Chondrocyte (in vitro differentiated cells): ENCODE measurements around the gene KCNQ4. TPM values are rescaled to one million over a fixed set of nuclear protein-coding genes. Genes with fewer than 3 reads are reported as not detected.

ENCODE experiments used
- DNase-seq: peaks from one replicate; pipeline ENCODE4 v3.0.0; 2021; ENCODE audit warnings: mixed read lengths, low spot score
- H3K27ac Mint-ChIP-seq: one replicate; pipeline ENCODE4 v1.8.0; 2021; ENCODE audit warnings: mild to moderate bottlenecking, moderate library complexity, mixed read lengths; ENCODE audit not compliant: unreplicated experiment
- H3K27me3 Mint-ChIP-seq: 2 replicates; pipeline ENCODE4 v1.8.0; 2021; ENCODE audit warnings: low read depth, mixed read lengths
- H3K36me3 Mint-ChIP-seq: 2 replicates; pipeline ENCODE4 v1.8.0; 2021; ENCODE audit warnings: low read depth, mixed read lengths
- H3K4me1 Mint-ChIP-seq: 2 replicates; pipeline ENCODE4 v1.8.0; 2021; ENCODE audit warnings: low read depth, mild to moderate bottlenecking, mixed read lengths
- H3K4me3 Mint-ChIP-seq: one replicate; pipeline ENCODE4 v1.8.0; 2021; ENCODE audit warnings: mild to moderate bottlenecking, moderate library complexity, mixed read lengths; ENCODE audit not compliant: unreplicated experiment
- H3K9me3 Mint-ChIP-seq: 2 replicates; pipeline ENCODE4 v1.8.0; 2021; ENCODE audit warnings: low read depth, mixed read lengths
- long read RNA-seq: library from polyadenylated mRNA; stranded (forward); transcript quantifications from one replicate; pipeline ENCODE4 v2.0.0, GENCODE V29; 2021
- total RNA-seq: library from RNA; stranded (reverse); gene quantifications from 3 replicates; pipeline ENCODE4 v1.2.1, GENCODE V29; 2021
- TF ChIP-seq, protein P1 (sequence below): fragments of 200-600 bp; sonication (generic); IDR thresholded peaks from 2 replicates; pipeline ENCODE4 v1.5.0; 2021; ENCODE audit warnings: antibody characterized with exemption, mild to moderate bottlenecking, moderate library complexity

Gene KCNQ4
- 0.60 to 3.4 TPM (median 3.0 TPM) in 3 replicates for total RNA-seq
- long read RNA-seq, full-length matches to known transcripts: 8 of 11 reads
- long read RNA-seq, partial matches to known transcripts: 1 of 11 reads
- long read RNA-seq, other reads (novel, unspliced or antisense): 2 of 11 reads

DNA sequence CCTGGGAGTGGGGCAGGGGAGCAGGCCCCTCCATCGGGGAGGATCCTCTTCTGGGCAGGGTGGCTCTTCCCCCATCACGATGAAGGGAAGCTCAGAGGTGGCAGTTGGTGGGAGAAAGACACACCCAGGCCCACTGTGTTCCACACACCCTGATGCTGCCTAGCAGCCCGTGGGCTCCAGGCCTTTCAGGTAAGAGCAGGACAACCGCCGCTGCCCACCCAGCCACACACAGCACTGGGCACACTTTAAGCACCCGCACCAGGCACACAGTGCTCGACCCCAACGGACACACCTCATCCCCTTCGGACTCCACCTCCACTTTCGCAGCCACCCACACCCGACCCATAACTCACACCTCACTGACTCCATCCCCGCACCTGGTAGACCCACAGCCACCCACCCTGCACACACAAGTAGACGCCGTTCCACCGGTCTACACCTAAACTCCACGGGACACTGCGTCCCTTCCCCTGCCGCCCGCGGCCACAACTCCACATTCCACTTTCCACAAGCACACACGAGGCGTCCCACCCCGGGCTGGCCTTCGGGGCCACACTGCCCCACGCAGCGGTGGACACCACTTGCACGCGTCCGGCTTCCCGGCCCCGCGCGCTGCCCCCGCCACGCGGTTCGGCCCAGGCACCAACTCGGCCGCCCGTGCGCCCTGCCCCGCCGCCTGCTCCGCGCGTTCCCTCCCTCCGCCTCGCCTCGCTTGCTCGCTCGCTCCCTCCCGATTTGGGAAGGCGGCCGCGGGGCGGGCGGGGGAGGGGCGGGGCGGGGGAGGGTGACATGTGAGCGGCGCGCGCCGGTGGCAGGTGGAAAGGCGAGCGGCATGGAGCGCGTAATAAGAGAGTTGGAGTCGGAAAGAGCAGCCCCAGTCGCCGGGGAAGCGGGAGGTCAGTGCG, at the start of gene KCNQ4:
KCNQ4 (plus strand) TSS at position 787 of the 905 bp plus-strand sequence. CDS start 307 bp downstream, outside the sequence.
- peak within 1 kb of the TSS; percentile 75 for H3K4me3 Mint-ChIP-seq
- no peak within 1 kb of the TSS for H3K27ac Mint-ChIP-seq

DNA sequence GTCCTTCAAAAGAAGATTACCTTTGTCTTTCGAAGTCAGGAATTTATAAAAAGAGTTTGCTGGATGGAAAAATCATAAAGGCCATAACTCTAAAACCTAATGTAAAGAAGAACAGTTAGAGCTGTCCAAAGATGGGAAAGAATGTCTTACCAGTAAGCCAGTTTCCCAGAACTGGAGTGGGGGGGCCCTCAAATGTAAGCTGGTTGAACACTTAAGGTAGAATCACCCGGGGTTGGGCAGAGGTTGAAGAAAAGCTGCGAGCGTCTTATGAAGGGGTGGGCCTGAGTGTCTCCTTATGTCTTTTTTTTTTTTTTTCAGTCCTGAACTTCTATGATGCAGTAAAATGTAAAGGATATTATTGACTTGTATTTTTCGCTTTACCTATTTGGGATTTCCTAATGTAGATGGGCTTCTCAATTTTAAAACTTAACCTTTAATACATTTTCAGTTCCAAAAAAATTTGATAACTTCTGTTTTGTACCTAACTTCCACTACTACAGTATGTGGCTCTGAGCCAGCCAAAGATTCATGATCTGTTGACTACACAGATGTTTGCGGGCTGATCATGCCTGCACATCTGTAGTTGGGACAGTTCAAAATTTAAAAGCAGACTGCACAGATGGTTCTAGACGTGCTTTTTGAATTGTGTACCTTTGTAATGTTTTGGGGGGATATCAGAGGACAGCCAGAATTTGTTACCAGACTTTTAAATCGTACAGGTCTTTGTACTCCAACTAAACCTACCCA, 48.5 kb upstream of the KCNQ4 start:
- peaks cover 4% of the 10 kb centered on the region for H3K9me3 Mint-ChIP-seq
- TF ChIP-seq, protein P1, sequence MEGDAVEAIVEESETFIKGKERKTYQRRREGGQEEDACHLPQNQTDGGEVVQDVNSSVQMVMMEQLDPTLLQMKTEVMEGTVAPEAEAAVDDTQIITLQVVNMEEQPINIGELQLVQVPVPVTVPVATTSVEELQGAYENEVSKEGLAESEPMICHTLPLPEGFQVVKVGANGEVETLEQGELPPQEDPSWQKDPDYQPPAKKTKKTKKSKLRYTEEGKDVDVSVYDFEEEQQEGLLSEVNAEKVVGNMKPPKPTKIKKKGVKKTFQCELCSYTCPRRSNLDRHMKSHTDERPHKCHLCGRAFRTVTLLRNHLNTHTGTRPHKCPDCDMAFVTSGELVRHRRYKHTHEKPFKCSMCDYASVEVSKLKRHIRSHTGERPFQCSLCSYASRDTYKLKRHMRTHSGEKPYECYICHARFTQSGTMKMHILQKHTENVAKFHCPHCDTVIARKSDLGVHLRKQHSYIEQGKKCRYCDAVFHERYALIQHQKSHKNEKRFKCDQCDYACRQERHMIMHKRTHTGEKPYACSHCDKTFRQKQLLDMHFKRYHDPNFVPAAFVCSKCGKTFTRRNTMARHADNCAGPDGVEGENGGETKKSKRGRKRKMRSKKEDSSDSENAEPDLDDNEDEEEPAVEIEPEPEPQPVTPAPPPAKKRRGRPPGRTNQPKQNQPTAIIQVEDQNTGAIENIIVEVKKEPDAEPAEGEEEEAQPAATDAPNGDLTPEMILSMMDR: no peak
- no peak for DNase-seq
- H3K27ac Mint-ChIP-seq: no peak overlapping the region
- no peak overlapping the region for H3K4me3 Mint-ChIP-seq
- no peaks in the 10 kb centered on the region for H3K27me3 Mint-ChIP-seq
- H3K4me1 Mint-ChIP-seq: peaks cover 17% of the 10 kb centered on the region
- peaks cover 11% of the 10 kb centered on the region for H3K36me3 Mint-ChIP-seq

More for the DNA sequence above, at the start of gene KCNQ4:
- peaks cover 23% of the 10 kb centered on the region for H3K4me1 Mint-ChIP-seq
- peak; percentile 76 for DNase-seq
- peaks cover 2% of the 10 kb centered on the region for H3K36me3 Mint-ChIP-seq
- TF ChIP-seq, protein P1: no peak
- peaks cover 3% of the 10 kb centered on the region for H3K27me3 Mint-ChIP-seq
- no peaks in the 10 kb centered on the region for H3K9me3 Mint-ChIP-seq

DNA sequence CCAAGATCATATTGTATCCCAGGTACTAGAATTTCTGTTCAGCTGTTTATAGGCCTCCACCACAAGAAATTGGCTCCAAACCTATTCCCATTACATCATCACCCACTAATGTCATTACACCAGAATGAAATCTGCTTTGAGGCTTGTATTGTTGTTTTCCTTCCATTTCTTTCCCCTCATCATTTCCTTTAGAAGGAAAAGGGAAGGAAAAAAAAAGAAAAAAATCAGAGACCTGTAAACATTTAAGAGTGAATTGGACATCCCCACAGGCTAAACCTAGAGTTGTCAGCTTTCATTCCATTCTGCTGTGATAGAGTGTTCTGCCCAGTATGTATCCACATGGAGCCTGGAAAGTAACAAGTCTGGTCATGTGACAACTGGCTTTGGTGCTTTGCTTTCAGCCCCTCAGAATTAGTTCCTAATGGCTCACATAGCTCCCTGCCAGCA, 47.5 kb upstream of the KCNQ4 start:
- no peaks in the 10 kb centered on the region for H3K27me3 Mint-ChIP-seq
- H3K4me3 Mint-ChIP-seq: no peak overlapping the region
- peaks cover 17% of the 10 kb centered on the region for H3K4me1 Mint-ChIP-seq
- H3K27ac Mint-ChIP-seq: peak overlapping the region; percentile 49
- TF ChIP-seq, protein P1: no peak
- no peak for DNase-seq
- peaks cover 4% of the 10 kb centered on the region for H3K9me3 Mint-ChIP-seq
- H3K36me3 Mint-ChIP-seq: peaks cover 13% of the 10 kb centered on the region

DNA sequence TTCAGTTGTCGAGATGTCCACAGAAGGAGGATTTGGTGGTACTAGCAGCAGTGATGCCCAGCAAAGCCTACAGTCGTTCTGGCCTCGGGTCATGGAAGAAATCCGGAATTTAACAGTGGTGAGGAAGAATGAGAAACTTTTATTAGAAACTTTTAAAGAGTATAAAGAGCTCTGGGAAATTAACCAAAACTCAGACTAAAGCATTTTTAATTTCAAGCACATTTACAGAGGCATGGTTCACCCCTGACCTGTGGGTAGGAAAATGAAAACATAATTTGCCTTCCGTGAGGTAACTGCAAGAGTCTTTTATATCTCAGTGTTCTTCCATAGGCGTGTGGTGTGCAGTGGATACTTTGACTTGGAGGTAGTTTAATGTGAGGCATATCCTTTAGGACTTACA, 44.8 kb upstream of the KCNQ4 start:
- no peak for DNase-seq
- Mint-ChIP-seq H3K4me3 (no peak overlapping the region), H3K4me1 (peaks cover 11% of the 10 kb centered on the region), H3K36me3 (peaks cover 21% of the 10 kb centered on the region), H3K27me3 (no peaks in the 10 kb centered on the region), H3K27ac (no peak overlapping the region), H3K9me3 (peaks cover 4% of the 10 kb centered on the region)
- TF ChIP-seq, protein P1: no peak

DNA sequence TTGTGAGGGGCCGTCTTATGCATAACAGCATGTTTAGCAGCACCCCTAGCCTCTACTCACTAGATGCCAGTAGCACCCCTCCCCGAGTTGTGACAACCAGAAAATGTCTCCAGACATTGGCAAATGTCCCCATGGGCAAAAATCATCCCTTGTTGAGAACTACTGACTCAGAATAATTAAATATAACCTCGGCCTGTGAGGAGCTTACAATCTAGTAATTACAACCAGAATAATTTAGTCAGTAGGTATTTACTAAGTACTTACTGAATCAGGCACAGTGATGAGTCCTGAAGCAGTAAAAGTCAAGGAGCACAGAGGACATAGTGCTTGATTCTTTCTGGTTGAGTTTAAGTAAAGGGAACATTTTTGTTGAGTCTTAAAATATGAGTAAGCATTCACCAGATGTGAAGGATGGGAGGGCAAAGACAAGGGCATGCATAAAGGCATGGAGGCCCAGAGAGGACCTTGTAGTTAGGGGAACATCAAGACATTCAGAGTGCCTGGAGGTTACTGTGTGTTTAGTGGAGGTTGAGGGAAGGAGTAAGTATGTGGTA, 44.1 kb upstream of the KCNQ4 start:
- TF ChIP-seq, protein P1: no peak
- H3K27me3 Mint-ChIP-seq: no peaks in the 10 kb centered on the region
- H3K4me1 Mint-ChIP-seq: peaks cover 11% of the 10 kb centered on the region
- peaks cover 4% of the 10 kb centered on the region for H3K9me3 Mint-ChIP-seq
- no peak overlapping the region for H3K27ac Mint-ChIP-seq
- no peak overlapping the region for H3K4me3 Mint-ChIP-seq
- no peak for DNase-seq
- H3K36me3 Mint-ChIP-seq: peaks cover 21% of the 10 kb centered on the region
